NCI-H510A (cell line): Measurements from ENCODE around the gene XBP1.
"Not testable (repeated sequence)": the region's sequence is repeated elsewhere in the genome, so short reads cannot be mapped to it uniquely, and the experiment has no call there.

Experiments
- DNase-seq: peaks from one replicate; lab custom pipeline; 2025; lab: John Stamatoyannopoulos, UW

The XBP1 gene

DNA sequence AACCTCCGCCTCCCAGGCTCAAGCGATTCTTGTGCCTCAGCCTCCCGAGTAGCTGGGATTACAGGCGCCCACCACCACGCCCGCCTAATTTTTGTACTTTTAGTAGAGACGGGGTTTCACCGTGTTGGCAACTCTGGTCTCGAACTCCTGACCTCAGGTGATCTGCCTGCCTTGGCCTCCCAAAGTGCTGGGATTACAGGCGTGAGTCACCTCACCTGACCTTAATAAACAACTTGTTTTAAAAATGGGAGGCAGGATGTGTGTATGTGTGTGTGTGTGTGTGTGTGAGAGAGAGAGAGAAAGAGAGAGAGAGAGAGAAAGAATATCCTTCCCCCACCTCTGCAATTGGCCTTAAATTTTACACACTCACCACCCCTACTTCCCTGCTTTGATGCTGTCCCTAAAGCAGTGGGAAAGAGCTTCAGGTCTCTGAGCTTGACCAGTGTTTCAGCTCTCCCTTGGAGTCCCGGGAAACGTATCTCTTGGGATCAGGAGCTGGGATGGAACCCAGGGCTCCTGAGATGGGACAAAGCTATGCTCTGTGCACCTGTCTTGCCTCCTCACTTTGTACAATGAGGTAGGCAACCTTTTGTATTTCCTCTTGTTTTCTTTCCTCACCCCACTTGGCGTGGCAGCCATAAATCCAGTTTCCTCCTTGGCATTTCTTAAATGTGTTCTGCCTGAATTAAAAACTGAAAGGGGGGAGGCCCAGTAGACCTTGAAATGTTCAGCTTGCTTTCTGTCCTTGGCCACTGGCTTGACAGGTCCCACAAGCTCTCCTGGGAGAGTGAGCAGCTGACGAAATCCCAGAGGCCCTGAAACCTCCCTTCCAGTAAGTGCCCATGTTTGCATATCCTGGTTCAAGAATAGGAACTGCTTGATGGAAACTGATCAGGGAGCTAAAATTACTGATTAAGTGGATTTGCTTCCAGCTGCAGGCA lies 17.8 kb upstream of the XBP1 start:
- peak; percentile 54 for DNase-seq

DNA sequence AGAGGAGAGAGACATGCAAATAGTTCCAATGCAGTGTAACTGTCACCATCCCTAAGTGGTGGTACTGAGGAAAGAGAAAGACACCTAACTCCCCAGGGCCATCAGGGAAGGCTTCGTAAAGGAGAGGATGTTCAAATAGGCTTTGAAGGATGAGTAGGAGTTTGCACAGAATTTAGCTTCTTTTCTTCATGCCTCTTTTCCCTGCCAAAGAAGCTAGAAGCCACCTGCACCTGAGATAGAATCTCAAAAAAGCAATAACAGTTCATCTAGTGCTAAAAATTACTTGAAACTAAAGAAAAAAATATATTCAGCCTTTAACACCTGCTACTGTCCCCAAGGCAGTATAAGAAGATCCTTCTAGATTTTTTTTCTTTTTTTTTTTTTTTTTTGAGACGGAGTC lies 16.7 kb upstream of the XBP1 start:
- DNase-seq: no peak

DNA sequence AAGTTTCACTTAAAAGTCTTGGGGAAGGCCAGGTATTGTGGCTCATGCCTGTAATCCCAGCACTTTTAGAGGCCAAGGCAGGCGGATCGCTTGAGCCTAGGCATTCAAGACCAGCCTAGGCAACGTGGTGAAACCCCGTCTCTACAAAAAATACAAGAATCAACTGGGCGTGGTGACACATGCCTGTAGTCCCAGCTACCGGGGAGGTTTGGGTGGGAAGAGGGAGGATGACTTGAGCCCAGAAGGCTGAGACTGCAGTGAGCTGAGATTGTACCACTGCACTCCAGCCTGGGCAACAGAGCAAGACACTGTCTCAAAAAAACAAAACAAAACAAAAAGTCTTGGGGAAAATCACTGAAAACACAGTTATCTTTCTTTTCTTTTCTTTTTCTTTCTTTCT lies 15.4 kb upstream of the XBP1 start:
- DNase-seq: no peak

DNA sequence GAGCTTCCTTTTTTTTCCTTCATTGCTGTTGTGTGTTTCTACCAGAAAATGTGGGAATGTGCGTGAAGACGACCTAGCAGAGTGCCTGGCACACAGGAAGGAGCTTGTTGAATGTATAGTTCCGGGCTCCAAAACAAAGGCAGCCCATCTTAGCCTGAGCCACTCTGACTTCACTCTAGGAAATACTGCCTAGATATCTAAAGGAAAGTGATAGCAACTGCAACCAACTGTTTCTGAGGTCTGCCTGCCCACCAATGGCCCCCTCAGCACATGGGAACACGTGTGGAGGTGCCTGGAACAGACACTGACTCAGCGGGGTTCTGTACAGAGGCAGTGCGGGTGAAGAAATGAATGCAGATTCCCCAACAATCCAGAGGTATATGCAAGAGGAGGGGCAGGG lies 14.7 kb upstream of the XBP1 start:
- DNase-seq: no peak

DNA sequence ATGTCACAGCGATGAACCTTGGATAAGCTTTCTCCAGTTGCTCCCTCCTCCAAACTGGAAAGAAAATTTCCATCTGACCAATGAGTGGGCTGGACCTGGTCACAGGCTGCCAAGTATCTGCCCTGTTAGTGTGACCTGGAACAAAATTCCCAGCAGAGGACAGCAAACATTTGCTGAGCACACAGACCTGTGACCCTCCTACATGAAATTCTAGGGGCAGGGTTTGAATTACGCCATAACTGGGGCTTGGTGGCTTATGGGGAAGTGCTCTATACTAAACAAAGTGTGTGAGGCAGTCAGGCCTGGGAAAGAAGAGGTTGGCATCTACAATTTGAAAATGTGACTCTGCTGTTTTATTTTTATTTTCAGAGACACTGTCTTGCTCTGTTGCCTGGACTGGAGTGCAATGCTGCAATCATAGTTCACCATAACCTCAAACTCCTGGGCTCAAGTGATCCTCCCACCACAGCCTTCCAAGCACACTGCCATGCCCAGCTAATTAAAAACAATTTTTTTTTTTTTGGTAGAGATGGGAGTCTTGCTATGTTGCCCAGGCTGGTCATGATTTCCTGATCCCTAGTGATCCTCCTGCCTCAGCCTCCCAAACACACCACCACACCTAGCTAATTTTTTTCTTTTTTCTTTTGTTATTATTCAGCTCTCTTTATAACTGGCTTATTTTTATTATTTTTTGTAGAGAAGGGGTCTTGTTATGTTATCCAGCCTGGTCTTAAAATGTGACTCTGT lies 13.6 kb upstream of the XBP1 start:
- no peak for DNase-seq

DNA sequence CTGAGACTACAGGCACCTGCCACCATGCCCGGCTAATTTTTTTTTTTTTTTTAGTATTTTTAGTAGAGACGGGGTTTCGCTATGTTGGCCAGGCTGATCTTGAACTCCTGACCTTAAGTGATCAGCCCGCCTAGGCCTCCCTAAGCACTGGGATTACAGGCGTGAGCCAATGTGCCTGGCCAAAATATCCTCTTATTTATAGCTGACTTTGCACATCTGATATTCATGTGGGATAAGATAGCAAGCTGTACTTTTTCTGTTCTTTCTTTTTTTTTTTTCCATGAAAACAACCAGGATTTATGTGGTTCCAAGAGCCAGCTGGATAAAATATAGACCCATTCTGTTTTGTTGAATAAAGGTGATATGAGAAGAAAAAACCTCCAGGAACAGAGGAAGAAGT lies 12.1 kb upstream of the XBP1 start:
- no peak for DNase-seq

DNA sequence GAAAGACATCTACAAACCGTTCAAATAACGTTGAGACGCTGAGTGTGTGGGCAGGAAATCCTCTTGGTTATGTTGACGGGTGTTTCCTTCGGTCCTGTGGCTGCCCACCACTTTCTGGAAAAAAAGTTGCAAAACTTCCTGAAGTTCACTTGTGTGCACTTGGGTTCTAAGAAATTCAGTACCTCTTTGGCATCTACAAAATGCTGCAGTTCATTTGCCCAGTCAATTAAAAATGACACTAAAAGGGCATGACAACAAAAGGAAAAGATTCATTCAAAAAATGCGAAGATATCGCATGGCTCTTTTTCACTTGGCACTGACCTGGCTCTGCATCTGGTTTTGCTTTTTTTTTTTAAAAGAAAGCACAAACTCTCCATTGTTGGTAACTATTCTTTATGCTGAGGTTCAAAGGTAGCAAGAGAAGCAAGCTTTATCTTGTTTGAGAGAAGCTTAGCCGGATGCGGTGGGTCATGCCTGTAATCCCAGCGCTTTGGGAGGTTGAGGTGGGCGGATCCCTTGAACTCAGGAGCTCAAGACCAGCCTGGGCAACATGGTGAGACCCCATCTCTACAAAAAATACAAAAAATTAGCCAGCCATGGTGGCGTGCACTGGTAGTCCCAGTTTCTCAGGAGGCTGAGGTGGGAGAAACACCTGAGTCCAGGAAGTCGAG lies 10.6 kb upstream of the XBP1 start:
- DNase-seq: no peak

DNA sequence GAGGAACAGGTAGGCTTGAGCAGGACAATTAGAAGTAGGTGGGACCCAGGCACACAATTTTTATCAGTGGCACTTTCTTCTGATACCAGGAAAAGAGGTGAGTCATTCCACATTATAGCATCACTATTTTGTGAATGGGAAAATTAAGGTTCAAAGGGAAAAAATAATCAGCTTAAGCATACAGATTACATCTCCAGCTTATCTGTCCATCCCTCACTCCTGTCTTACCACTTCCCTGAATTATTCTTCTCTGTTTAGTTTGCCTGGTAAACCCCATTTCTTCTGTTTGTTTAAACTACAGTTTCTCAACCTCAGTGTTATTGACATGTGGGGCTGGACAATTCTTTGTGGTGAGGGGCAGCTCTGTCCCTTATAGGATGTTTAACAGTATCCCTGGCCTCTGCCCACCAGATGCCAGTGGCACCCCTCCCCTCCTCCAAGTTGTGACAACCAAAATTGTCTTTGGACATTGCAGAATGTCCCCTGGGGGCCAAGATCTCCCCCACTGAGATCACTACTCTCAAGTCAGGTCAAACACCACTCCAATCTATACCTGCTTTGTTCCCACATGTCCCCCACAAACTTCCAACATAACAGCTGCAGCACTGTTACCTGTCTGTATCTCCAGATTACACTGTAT lies 8.5 kb upstream of the XBP1 start:
- DNase-seq: no peak

DNA sequence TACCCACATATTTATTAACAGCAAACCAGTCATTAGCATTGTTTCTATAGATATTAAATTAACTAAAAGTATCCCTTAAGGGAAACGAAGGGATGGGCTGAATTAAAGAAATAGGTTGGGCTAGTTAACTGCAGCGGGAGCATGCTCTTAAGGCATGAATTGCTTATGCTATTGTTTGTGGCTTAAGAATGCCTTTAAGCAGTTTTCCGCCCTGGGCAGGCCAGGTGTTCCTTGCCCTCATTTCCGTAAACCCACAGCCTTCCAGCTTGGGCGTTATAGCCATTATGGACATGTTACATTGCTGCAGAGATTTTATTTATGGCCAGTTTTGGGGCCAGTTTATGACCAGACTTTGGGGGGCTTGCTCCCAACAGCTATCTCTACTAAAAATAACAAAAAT lies 5.1 kb upstream of the XBP1 start:
- DNase-seq: not testable (repeated sequence)

DNA sequence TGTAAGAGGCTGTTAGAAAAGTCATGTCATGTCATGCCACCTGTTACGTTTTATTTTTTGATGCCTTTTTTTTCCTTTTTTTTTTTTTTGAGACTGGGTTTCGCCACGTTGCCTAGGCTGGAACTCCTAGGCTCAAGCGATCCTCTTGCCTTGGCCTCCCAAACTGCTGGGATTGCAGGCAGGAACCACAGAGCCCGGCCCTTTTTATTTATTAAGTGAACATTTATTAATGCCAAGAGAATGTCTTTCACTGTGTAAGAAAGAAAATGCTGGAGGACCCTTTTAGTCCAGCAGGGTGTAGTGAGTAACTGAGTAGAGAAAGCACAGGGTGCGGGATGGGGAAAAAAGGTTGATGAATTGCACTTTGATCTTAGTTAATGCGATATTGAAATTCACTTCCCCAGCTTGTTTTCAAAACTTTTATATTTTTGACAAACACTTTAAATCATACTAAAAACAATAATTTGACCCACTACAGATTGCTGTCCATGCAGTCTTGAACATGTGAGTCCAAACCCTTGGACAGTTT lies 2.3 kb upstream of the XBP1 start:
- DNase-seq: no peak

DNA sequence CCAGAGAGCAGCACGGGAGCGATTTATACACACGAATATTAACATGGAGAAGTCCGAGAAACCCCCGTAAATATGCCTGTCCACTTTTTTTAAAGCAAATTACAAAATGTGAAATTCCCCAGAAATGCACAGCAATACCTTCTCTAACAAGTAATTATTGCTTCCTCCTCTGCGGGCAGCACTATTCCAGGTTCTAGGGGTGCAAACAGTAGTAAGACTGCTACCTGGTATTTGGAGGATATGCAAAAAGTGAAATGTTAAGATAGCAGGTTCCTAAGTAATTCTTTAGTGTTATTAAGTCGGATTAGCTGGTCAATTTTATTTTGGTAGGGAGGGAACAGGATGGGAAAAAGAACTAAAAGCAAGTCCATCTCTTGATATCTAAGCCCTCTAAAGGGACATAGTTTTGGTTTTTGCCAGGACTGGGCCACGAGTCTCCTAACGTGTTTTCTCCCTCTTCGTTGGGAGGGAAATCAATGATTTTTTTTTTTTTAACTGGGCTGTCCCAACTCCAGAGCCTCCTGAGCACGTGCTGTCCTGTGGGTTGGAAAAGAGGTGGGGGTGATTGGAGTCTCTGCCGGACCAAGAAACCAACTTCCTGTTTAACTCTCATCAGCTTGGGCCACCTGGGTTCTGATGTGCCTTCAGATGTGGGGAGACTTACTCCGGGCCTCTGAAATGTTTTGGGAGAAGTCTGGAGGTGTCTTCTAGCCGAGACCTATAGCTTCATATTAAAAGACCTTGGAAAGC lies 1.7 kb upstream of the XBP1 start:
- DNase-seq: no peak

DNA sequence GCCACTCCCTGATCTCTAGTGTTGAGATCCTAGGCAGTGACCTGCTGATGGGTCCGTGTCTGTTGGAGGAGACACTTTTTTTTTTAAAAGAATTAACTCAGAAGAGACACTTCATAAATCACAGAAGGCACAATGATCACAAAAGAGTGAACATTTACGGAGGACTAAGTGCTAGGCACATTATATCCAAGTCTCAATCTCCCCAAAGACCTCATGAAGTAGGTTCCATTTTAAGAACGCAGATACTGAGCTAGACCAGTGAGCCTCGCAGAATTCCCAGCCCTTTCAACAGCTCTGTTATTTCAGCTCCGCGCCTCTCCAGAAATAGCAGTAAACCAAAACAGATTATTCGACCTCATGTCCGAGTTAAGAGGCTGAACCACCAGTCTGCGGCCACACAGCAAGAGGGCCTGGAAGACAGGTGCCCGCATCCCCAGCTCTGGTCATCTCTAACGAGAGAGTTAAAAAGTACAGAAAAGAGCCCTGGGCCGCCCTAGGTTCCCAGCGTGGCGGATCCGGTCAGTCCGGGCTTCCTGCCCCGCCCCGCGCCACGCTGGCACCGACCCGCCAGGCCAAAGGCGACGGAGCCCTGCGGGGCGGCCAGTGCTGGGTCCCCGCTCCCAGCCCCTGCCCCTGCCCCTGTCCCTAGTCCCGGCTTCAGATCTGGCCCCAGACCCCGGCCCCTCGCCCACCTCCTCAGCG lies 612 bp downstream of the XBP1 start:
- no peak for DNase-seq

DNA sequence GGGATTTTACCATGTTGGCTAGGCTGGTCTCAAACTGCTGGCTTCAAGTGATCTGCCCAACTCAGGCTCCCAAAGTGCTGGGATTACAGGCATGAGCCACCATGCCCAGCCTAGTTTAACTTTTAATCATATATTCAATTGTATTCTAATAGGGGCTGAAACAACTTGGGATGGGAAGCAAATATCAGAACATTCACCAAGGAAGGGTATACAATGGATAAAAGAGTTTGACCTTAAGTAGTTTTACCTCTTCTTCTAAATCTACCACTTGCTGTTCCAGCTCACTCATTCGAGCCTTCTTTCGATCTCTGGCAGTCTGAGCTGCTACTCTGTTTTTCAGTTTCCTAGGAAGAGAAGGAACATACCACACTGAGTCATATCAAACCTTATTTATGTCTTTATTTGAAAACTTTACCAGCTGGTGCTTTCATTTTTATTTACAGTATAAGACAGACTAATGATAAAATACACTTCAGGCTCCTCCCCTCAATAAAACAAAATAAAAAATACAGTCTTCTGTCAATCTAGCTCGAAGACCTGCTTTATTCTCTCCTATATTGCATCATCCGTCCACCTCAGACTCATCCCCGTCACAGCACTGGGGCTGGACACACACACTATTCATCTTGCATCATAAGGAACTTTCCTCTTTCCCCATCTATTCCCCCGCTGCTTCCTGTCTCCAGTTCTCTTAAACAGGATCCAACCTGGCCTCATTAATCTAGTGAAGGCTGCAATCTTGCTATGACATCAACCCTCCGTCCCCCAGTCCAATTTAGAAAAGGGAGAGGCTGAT lies 1.4 kb downstream of the XBP1 start:
- DNase-seq: no peak

DNA sequence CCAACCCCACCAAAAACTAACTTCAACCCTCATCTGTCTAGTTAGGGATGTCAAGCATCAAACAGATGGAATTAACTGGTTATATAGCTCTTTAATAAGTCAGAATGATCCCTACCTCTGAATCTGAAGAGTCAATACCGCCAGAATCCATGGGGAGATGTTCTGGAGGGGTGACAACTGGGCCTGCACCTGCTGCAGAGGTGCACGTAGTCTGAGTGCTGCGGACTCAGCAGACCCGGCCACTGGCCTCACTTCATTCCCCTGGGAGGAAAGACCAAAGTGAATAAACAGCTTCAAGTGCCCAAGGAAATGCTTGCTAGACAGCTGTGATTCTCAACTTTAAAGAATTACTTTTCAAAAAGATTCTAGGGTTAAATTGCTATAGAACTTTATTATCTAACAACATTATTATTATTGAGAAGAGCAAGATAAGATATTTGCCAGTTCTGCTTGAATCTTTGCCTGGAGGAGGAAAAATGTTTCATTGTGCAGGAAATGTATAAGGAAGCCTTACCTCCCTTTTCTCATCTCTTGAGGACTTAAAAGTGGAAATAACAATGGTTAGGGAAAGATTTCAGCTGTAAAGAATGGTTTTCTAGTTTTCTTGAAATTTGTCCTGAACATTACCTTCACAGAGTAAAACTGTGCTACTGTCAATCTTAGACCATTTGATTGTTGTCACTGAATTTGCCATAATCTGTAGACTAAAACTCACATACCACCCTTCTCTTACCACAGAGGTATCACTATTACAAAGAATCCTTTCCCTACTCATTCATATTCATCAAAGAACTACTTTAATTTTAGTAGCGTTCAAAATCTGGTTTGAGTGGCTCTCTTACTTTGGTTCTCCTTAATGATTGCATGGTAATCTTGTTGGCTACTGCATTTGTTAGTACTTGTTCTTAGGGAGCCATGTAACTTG lies 4.2 kb downstream of the XBP1 start:
- DNase-seq: no peak

DNA sequence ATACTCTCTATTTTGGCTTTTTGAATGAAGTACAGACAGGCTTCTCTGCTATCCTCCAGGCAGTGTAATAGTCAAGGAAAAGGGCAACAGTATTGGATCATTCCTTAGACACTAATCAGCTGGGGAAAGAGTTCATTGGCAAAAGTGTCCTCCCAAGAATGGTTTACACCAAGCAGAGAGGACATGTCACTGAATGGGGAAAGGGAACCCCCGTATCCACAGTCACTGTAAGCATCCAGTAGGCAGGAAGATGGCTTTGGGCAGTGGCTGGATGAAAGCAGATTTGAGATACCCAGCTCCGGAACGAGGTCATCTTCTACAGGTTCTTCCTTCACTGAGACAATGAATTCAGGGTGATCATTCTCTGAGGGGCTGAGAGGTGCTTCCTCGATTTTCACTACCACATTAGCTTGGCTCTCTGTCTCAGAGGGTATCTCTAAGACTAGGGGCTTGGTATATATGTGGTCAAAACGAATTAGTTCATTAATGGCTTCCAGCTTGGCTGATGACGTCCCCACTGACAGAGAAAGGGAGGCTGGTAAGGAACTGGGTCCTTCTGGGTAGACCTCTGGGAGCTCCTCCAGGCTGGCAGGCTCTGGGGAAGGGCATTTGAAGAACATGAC lies 5.2 kb downstream of the XBP1 start:
- DNase-seq: no peak

DNA sequence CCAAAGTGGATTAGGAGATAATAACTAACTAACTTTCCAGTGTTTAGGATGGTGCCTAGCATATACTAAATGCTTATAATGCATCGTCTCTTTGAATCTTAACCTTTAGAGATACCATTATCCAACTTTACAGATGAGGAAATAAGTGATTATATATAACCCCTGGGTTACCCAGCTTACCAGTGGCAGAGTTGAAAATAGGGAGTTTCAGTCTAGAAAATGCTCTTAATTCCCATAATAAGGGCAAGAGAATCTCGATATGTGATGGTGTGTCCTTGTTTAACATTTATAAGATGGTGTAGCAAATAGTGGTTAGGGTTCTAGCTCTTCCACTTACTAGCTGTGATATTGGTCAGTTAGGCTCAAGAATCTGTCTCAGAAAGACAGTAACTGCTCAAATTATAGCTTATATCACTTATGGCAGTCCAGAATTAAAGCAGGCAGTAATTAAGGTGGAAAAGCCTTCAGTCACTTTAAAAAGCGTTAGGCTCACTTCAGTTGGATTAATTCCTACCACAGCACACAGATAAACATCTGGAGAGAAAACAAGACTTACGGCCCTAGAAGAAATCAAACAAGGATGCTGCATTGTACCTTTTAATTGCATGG lies 6.3 kb downstream of the XBP1 start:
- no peak for DNase-seq

DNA sequence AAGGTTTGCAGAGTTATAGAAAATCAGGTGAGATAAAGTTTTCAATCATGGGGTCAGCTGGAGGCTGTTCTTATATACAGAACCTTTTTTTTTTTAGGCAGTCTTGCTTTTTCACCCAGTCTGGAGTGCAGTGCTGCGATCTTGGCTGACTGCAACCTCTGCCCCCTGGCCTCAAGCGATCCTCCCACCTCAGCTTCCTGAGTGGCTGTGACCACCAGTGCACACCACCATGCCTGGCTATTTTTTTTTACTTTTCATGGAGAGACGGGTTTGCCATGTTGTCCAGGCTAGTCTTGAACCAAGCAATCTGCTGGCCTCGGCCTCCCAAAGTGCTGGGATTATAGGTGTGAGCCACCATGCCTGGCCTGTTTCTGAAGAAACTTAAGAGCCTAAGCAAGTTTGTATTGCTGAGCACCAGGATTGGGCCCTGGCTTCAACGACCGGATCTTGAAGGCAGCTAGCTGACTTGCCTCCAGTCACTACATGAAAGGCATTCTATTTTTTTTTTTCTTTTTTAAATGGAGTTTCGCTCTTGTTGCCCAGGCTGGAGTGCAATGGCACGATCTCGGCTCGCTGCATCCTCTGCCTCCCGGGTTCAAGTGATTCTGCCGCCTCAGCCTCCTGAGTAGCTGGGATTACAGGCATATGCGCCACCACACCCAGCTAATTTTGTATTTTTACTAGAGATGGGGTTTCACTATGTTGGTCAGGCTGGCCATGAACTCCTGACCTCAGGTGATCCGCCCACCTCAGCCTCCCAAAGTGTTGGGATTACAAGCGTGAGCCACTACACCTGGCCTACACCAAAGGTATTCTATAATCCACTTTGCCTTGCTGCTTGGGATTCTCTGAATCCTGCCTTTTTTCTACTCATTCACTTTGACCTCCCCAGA lies 7.6 kb downstream of the XBP1 start:
- no peak for DNase-seq
